ENCODE data around the gene AOPEP.

Gene AOPEP

DNA sequence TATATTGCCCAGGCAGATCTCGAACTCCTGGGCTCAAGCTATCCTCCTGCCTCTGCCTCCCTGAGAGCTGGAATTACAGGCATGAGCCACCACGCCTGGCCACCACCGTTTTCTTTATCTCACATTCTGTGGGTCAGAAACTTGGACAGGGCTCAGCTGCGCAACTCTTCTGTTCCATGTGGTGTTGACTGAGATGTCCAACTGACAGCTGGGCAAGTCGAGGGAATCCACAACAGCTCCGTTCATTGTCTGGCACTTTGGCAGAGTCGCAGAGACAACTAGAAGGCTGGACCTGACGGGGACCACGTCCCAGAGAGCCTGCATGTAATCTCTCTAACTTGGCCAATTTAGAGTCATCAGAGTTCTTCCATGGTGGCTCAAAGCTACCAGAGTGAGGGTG is 36.2 kb upstream of the AOPEP start:
- no peak overlapping the region for H3K27ac ChIP-seq (ENCODE audit: low read length)
- no peaks in the 10 kb centered on the region for H4K20me1 ChIP-seq (ENCODE audit: insufficient read depth, low read length)
- H3K9ac ChIP-seq (ENCODE audit: low read length): no peak overlapping the region
- TF ChIP-seq, protein P1, sequence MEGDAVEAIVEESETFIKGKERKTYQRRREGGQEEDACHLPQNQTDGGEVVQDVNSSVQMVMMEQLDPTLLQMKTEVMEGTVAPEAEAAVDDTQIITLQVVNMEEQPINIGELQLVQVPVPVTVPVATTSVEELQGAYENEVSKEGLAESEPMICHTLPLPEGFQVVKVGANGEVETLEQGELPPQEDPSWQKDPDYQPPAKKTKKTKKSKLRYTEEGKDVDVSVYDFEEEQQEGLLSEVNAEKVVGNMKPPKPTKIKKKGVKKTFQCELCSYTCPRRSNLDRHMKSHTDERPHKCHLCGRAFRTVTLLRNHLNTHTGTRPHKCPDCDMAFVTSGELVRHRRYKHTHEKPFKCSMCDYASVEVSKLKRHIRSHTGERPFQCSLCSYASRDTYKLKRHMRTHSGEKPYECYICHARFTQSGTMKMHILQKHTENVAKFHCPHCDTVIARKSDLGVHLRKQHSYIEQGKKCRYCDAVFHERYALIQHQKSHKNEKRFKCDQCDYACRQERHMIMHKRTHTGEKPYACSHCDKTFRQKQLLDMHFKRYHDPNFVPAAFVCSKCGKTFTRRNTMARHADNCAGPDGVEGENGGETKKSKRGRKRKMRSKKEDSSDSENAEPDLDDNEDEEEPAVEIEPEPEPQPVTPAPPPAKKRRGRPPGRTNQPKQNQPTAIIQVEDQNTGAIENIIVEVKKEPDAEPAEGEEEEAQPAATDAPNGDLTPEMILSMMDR (IDR thresholded peaks at IDR 0.05; ENCODE audit: low read depth, low read length): no peak
- TF ChIP-seq EZH2phosphoT487 (IDR thresholded peaks at IDR 0.05; ENCODE audit: low read depth): no peak
- H3K79me2 ChIP-seq (ENCODE audit: low read length): no peaks in the 10 kb centered on the region
- no peaks in the 10 kb centered on the region for H3K9me3 ChIP-seq (ENCODE audit: insufficient read depth, low read length)
- H3K4me1 ChIP-seq (ENCODE audit: low read length): peaks cover 8% of the 10 kb centered on the region
- no peaks in the 10 kb centered on the region for H3K36me3 ChIP-seq (replicated peaks; ENCODE audit: low read depth, low read length)
- H3K27me3 ChIP-seq (ENCODE audit: low read depth, low read length): peaks cover 4% of the 10 kb centered on the region; the same call in 1 of the 2 replicates
- no peak overlapping the region for H3K4me2 ChIP-seq (ENCODE audit: low read length)
- H3K4me3 ChIP-seq (ENCODE audit: low read length): no peak overlapping the region
- H2AFZ ChIP-seq (ENCODE audit: low read depth, low read length): no peak overlapping the region

DNA sequence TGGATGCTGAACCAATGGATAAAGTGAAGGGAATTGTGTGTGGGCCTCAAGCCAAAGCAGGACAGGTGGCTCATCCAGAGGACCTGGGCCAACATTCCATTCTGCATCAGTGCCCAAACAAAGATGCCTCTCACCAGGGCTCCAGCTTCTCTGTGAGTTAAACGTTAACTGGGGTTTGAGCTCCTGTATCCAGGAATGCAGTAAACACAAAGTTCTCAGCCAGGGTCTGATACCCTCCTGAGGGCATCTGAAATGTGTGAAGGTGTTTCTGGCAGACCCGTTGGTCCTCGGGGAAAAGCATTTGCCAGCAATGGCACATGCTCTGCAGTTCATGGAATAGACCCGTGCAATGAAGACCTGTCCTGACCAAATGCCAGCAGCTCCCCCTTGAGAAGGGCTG is 33.9 kb upstream of the AOPEP start:
- Histone ChIP-seq H3K4me1 (ENCODE audit: low read length) (no peaks in the 10 kb centered on the region), H3K9me3 (ENCODE audit: insufficient read depth, low read length) (no peaks in the 10 kb centered on the region), H3K9ac (ENCODE audit: low read length) (no peak overlapping the region), H3K4me2 (ENCODE audit: low read length) (no peak overlapping the region), H3K27me3 (ENCODE audit: low read depth, low read length) (no peaks in the 10 kb centered on the region; the same call in 1 of the 2 replicates), H3K4me3 (ENCODE audit: low read length) (no peak overlapping the region), H3K79me2 (ENCODE audit: low read length) (no peaks in the 10 kb centered on the region), H3K36me3 (replicated peaks; ENCODE audit: low read depth, low read length) (no peaks in the 10 kb centered on the region), H4K20me1 (ENCODE audit: insufficient read depth, low read length) (no peaks in the 10 kb centered on the region), H3K27ac (ENCODE audit: low read length) (no peak overlapping the region), H2AFZ (ENCODE audit: low read depth, low read length) (no peak overlapping the region)
- TF ChIP-seq EZH2phosphoT487 (IDR thresholded peaks at IDR 0.05; ENCODE audit: low read depth): no peak
- TF ChIP-seq, protein P1 (IDR thresholded peaks at IDR 0.05; ENCODE audit: low read depth, low read length): no peak

DNA sequence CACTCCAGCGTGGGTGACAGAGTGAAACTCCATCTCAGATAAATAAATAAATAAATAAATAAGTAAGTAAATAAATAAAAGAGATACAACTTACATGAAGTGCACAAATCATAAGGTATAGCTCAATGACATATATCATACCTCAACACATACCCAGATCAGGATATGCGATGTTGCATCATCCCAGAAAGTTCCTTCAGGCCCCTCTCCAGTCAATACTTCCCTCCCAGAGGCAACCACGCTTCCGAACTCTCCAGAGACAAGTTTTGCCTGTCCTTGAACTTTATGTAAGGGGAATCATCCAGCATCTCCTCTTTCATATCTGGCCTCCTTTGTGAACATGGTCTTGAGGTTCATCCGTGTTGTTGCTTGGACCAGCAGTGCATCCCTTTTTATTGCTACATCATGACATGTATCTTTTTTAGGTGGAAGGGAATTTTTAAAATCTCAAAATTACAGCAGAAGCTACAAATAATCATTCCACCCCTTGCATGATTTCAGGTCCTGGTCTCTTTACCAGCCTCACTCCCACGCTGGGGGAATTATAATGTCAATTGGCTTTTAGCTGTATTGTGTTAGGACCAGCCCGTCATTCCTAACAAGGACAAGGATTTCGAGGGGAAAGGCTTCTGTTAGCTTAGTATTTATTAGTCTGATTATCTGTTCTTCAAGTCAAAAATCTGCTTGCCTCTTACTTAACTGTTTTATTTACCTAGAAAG is 32.9 kb upstream of the AOPEP start:
- Histone ChIP-seq H3K9ac (ENCODE audit: low read length) (no peak overlapping the region), H4K20me1 (ENCODE audit: insufficient read depth, low read length) (no peaks in the 10 kb centered on the region), H2AFZ (ENCODE audit: low read depth, low read length) (no peak overlapping the region), H3K79me2 (ENCODE audit: low read length) (no peaks in the 10 kb centered on the region), H3K4me3 (ENCODE audit: low read length) (no peak overlapping the region), H3K36me3 (replicated peaks; ENCODE audit: low read depth, low read length) (no peaks in the 10 kb centered on the region), H3K9me3 (ENCODE audit: insufficient read depth, low read length) (no peaks in the 10 kb centered on the region), H3K4me1 (ENCODE audit: low read length) (no peaks in the 10 kb centered on the region), H3K27me3 (ENCODE audit: low read depth, low read length) (no peaks in the 10 kb centered on the region; the same call in 1 of the 2 replicates), H3K4me2 (ENCODE audit: low read length) (no peak overlapping the region), H3K27ac (ENCODE audit: low read length) (no peak overlapping the region)
- TF ChIP-seq, protein P1 (IDR thresholded peaks at IDR 0.05; ENCODE audit: low read depth, low read length): no peak
- TF ChIP-seq EZH2phosphoT487 (IDR thresholded peaks at IDR 0.05; ENCODE audit: low read depth): no peak

DNA sequence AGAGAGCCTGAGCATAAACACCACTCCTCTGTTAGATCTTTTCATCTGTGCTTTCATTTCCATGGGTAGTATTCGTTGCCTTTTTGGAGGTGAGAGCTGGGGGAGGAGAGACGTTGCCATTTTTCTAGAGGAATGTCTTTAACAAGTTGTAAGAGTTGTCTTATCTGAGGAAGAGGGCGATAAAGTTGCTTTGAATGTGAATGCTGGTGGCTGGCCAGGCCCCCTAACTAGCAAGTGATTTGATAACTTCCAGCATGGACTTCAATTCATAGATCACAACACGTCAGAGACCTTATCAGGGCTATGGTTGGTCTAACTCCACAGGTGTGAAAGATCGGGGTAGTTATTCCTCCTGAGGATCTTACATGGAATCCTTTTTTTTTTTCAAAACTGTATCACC is 30.0 kb upstream of the AOPEP start:
- Histone ChIP-seq H3K36me3 (replicated peaks; ENCODE audit: low read depth, low read length) (no peaks in the 10 kb centered on the region), H3K27ac (ENCODE audit: low read length) (no peak overlapping the region), H3K9me3 (ENCODE audit: insufficient read depth, low read length) (no peaks in the 10 kb centered on the region), H4K20me1 (ENCODE audit: insufficient read depth, low read length) (no peaks in the 10 kb centered on the region), H3K4me1 (ENCODE audit: low read length) (no peaks in the 10 kb centered on the region), H2AFZ (ENCODE audit: low read depth, low read length) (no peak overlapping the region), H3K79me2 (ENCODE audit: low read length) (no peaks in the 10 kb centered on the region), H3K27me3 (ENCODE audit: low read depth, low read length) (no peaks in the 10 kb centered on the region; the same call in none of the 2 replicates), H3K4me3 (ENCODE audit: low read length) (no peak overlapping the region), H3K4me2 (ENCODE audit: low read length) (no peak overlapping the region), H3K9ac (ENCODE audit: low read length) (no peak overlapping the region)
- TF ChIP-seq EZH2phosphoT487 (IDR thresholded peaks at IDR 0.05; ENCODE audit: low read depth): no peak
- TF ChIP-seq, protein P1 (IDR thresholded peaks at IDR 0.05; ENCODE audit: low read depth, low read length): no peak

All from OCI-LY3 (cell line).